Pancreas (tissue), 10 donors: ENCODE results near the gene HERC2. TPM values are rescaled to one million over a fixed set of nuclear protein-coding genes. Genes with fewer than 3 reads are reported as not detected.
"Not testable (repeated sequence)": the region's sequence is repeated elsewhere in the genome, so short reads cannot be mapped to it uniquely, and the experiment has no call there.

ENCODE experiments used
- ATAC-seq, 4 donors: fragments of 200-7000 bp; cut with Tn5 transposase; one replicate each; pipeline versions ENCODE4 v1.8.0 to v1.9.1; 2020; ENCODE audit warnings: mild to moderate bottlenecking in 4 of 4, moderate library complexity in 4 of 4
- DNase-seq, 6 donors: peaks; one replicate each; pipeline ENCODE4 v3.0.0-alpha.2; 2020
- FAIRE-seq: peaks from 2 replicates; lab custom pipeline; 2012; peaks lifted over from hg19 to GRCh38; lab: Jason Lieb, UNC
- H3K27ac ChIP-seq, 4 donors: fragments of 200-600 bp; sonication (generic); 1 replicate in 3 of 4; 2 replicates in 1 of 4; pipeline versions ENCODE4 v1.5.0 to v1.8.0; 2020
- H3K27me3 ChIP-seq, 4 donors: fragments of 200-600 bp; one replicate each; pipeline ENCODE4 v1.8.0; 2021
- H3K36me3 ChIP-seq, 3 donors: fragments of 200-600 bp; sonication (generic) in 1 of 3; one replicate each; pipeline versions ENCODE4 v1.5.0 to v1.8.0; 2020 to 2021
- H3K4me1 ChIP-seq, 3 donors: fragments of 200-600 bp; one replicate each; pipeline ENCODE4 v1.8.0; 2021
- H3K4me3 ChIP-seq, 4 donors: fragments of 200-600 bp; sonication (generic) in 2 of 4; one replicate each; pipeline versions ENCODE4 v1.5.0 to v1.8.0; 2020 to 2021
- H3K9me3 ChIP-seq, 4 donors: fragments of 200-600 bp; one replicate each; pipeline ENCODE4 v1.8.0; 2021
- WGBS, 2 donors: extraction: QIAGEN DNeasy Blood & Tissue Kit; methylation state at CpG; one replicate each; pipeline ENCODE4 v1.1.7; 2013; 5-methylcytosine and 5-hydroxymethylcytosine counted together
- intact Hi-C, 3 donors: fragments of 100-400 bp; cut with DNase I; formaldehyde crosslinking; loops; one replicate each; pipeline versions ENCODE4 v1.11.1 to v1.14.2; 2022
- polyA plus RNA-seq, 2 donors: library from polyadenylated mRNA; stranded (reverse); fragments of 200-250 nt; gene quantifications; one replicate each; pipeline ENCODE4 v1.2.3, GENCODE V29; 2013
- total RNA-seq, 6 donors: library from RNA; stranded (reverse); fragmentation: NEBNext Ultra II Directional in 4 of 6; extraction: Animal tissue kit (Norgen Biotek cat#: 25700) in 4 of 6; gene quantifications; one replicate each; pipeline versions ENCODE4 v1.2.1 to v1.2.4, GENCODE V29; 2021 to 2023
- TF ChIP-seq, protein P1 (sequence below), 4 donors: fragments of 200-600 bp; sonication (generic) in 3 of 4; IDR thresholded peaks; one replicate each; pipeline versions ENCODE4 v1.5.0 to v1.8.0; 2021; ENCODE audit warnings: antibody characterized with exemption in 4 of 4
- donor health status: healthy with polysubstance abuse.
- donor health status: DM: no; HTN: no; CAD: no; lungs with moderate emphysema.
- donor health status: DM: no; HTN: no; CAD: no.
- donor health status: control.
- donor health status: control.
- donor health status: Bipolar disorder and iron deficiency.
- donor health status: DM: yes; HTN: yes; CAD: no.
- donor health status: DM: no; HTN: no; CAD: no.
- donor health status: DM: no; HTN: no; CAD: no.
- donor health status: DM: yes; HTN: yes; CAD: no.

HERC2 gene
- total and polyA plus RNA-seq, 8 donors, result 23.7 to 38.7 (median 26.4) TPM

DNA sequence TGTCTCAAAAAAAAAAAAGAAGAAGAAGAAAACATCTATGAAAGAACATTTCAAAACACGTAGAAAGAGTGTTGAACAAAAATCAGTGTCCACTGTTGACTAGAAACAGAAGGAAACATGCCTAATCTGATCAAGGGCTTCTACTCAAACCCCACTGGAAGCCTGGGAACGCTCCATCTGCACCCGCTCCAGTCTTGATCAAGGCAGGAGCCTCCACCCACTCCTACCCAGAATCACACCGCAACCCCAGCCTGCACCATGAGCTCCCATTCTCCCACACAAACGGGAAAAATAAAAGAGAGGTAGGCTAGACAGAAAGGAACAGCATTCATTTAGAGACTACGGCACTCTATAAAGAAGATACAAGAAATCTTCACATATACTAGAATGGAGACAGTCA is 181.9 kb downstream of the HERC2 start:
- H3K27me3 ChIP-seq, result no peaks in the 10 kb centered on the region
- intact Hi-C loops, result no loop called here
- ATAC-seq (peak in 1 of 4 donors; percentile 41), DNase-seq (no peak), FAIRE-seq (no peak)
- TF ChIP-seq, protein P1, sequence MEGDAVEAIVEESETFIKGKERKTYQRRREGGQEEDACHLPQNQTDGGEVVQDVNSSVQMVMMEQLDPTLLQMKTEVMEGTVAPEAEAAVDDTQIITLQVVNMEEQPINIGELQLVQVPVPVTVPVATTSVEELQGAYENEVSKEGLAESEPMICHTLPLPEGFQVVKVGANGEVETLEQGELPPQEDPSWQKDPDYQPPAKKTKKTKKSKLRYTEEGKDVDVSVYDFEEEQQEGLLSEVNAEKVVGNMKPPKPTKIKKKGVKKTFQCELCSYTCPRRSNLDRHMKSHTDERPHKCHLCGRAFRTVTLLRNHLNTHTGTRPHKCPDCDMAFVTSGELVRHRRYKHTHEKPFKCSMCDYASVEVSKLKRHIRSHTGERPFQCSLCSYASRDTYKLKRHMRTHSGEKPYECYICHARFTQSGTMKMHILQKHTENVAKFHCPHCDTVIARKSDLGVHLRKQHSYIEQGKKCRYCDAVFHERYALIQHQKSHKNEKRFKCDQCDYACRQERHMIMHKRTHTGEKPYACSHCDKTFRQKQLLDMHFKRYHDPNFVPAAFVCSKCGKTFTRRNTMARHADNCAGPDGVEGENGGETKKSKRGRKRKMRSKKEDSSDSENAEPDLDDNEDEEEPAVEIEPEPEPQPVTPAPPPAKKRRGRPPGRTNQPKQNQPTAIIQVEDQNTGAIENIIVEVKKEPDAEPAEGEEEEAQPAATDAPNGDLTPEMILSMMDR (IDR thresholded peaks at IDR 0.05), result no peak
- no peak overlapping the region for H3K4me3 ChIP-seq
- H3K27ac ChIP-seq, result no peak overlapping the region
- no peaks in the 10 kb centered on the region for H3K9me3 ChIP-seq
- peaks cover 0 to 52% (median 5%) of the 10 kb centered on the region in 3 donors for H3K36me3 ChIP-seq
- WGBS, 2 donors, result 67 to 73% methylated on average over 6 of the region's 6 CpGs
- no peaks in the 10 kb centered on the region for H3K4me1 ChIP-seq

- H3K36me3 ChIP-seq, result peaks cover 0 to 35% (median 6%) of the 10 kb centered on the region in 3 donors
- WGBS, 2 donors, result 81 to 83% methylated on average over 9 of the region's 9 CpGs
- H3K27me3 ChIP-seq, H3K9me3 ChIP-seq, H3K4me3 ChIP-seq, FAIRE-seq, DNase-seq, ATAC-seq, H3K4me1 ChIP-seq, intact Hi-C loops, H3K27ac ChIP-seq: not testable (repeated sequence)
Measured at GRCh38 chr15:28137408-28138039, 184.5 kb downstream of the HERC2 start.

GRCh38 chr15:28136236-28136904 is 185.6 kb downstream of the HERC2 start:
- H3K9me3 ChIP-seq, H3K4me1 ChIP-seq, intact Hi-C loops, H3K27me3 ChIP-seq, H3K4me3 ChIP-seq, FAIRE-seq, DNase-seq, H3K27ac ChIP-seq: not testable (repeated sequence)
- peak in 1 of 4 donors; percentile 18 for ATAC-seq
- H3K36me3 ChIP-seq, result peaks cover 0 to 38% (median 15%) of the 10 kb centered on the region in 3 donors
- 78 to 80% methylated on average over 6 of the region's 6 CpGs for whole genome bisulfite sequencing, 2 donors

DNA sequence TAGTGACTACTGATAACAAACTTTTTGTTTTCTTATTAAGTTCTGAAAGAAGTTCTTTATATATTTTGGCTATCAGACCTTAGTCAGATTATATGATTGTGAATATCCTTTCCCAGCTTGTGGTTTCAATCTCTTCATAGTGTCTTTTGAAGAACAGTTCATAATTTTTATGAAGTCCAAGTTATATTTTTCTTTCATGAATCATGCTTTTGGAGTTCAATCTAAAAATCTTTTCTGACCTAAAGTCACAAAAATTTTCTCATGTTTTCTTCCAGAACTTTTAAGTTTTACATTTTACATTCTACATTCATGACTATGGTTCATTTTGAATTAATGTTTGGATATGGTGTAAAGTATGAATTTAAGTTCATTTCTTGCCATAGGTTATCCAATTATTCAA is 188.7 kb downstream of the HERC2 start:
- TF ChIP-seq, protein P1 (IDR thresholded peaks at IDR 0.05), result no peak
- FAIRE-seq, result no peak
- no peak for DNase-seq
- H3K36me3 ChIP-seq, result peaks cover 0 to 25% (median 24%) of the 10 kb centered on the region in 3 donors
- H3K4me3 ChIP-seq, result no peak overlapping the region
- no peaks in the 10 kb centered on the region for H3K4me1 ChIP-seq
- no peak for ATAC-seq
- no peaks in the 10 kb centered on the region for H3K27me3 ChIP-seq
- no peaks in the 10 kb centered on the region for H3K9me3 ChIP-seq
- no peak overlapping the region for H3K27ac ChIP-seq
- intact Hi-C loops, result no loop called here

GRCh38 chr15:28132524-28133275 is 189.3 kb downstream of the HERC2 start:
- DNase-seq (no peak), ATAC-seq (peak in 1 of 4 donors; percentile 39), FAIRE-seq (no peak)
- no peaks in the 10 kb centered on the region for H3K9me3 ChIP-seq
- H3K27ac ChIP-seq, result no peak overlapping the region
- H3K27me3 ChIP-seq, result no peaks in the 10 kb centered on the region
- 84 to 88% methylated on average over 21 of the region's 21 CpGs for WGBS, 2 donors
- H3K4me3 ChIP-seq, result no peak overlapping the region
- H3K36me3 ChIP-seq, result peaks cover 0 to 25% (median 24%) of the 10 kb centered on the region in 3 donors
- intact Hi-C loops, result no loop called here
- no peaks in the 10 kb centered on the region for H3K4me1 ChIP-seq
- TF ChIP-seq, protein P1 (IDR thresholded peaks at IDR 0.05), result no peak
